ENCODE data around the gene KLHDC9.

KLHDC9 gene

DNA sequence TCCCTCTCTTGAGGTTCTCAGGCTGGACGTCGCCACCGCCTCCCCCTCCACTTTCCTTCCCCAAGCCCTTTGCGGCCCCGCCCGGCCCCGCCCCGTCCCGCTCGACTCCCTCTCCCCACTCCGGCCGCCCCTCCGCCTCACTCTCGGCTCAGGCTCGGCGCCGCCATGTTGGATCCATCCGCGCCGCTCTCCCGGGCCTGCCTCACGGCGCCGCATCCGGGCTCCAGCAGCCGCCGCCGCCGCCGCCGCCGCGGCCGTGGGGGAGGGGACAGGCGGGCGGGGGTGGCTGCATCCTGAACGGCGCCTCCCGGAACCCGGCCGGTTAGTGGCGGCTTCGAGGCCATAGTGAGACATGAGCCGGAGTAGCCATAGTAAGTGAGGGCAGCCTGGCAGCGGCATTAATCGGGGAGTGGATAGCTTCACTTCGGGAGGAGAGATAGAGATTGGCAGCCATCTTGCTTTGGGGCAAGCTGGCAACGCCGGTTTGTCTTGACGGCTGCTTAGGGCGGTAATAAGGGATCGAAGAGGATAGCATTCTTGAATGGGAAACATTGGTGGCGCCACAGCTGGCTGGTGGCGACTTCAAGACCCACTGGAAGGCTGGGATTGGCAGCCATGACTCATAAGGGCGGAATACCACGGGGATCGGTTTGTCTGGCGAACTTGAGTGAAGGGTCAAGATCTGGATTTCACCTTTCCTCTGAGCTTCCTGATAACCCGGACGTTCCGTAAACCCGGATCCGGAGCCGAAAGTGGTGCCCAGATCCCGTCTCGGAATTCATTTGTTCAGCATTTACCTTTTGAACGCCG, 34.5 kb downstream of the KLHDC9 start, which contains the start of gene DEDD:
DEDD (minus strand) TSS at position 258 of the 810 bp plus-strand sequence. CDS start 8,205 bp downstream, outside the sequence.
- peak; percentile 96 for DNase-seq (ENCODE audit: low read depth)

DNA sequence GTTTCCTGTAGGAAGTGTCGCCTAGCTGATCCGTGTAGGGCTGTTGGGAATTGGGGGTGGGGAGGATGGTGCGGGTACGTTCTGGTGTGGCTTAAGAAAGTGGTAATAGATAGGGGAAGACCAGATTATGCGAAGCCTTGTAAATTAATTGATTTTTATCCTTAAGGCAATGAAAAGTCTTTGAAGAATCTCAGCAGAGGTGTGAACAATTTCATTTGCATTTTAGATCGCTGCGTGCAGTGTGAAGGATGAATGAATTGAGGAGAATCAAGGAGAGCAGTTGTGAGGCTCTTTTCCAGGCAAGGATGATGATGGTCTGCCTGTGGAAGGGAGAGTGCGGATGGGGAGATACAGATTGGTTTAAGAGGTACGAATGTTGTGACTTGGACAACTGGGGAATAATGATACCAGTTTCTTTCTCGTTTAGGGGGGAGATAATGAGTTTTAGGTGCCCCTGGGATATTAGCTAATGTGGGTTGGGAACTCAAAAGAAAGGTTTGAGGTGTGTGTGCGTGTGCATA, 35.1 kb downstream of the KLHDC9 start:
- no peak for DNase-seq (ENCODE audit: low read depth)

GRCh38 chr1:161137881-161138280, 39.7 kb downstream of the KLHDC9 start:
- DNase-seq (ENCODE audit: low read depth), result no peak

GRCh38 chr1:161138431-161138830, 40.3 kb downstream of the KLHDC9 start:
- DNase-seq (ENCODE audit: low read depth), result no peak

DNA sequence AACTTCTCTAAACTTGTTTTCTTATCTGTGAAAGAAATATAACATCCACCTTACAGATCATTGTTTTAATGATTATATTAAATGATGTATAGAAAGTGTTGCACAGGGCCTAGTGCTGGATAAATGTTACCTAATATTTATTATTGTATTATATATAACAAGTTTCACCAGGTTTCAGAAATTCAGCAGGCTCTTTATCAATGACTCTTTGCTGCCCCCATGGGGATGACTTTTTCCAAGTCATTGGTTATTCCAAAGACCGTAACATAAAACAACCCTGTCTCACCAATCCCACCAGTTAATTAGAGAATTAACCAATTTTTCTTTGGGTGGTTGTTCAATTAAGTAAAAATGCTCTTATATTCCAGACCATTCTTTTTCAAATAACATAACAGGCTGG, 41.6 kb downstream of the KLHDC9 start:
- peak; percentile 27 for DNase-seq (ENCODE audit: low read depth)

- no peak for DNase-seq (ENCODE audit: low read depth)
Measured at GRCh38 chr1:161140755-161141400, 42.7 kb downstream of the KLHDC9 start.

DNA sequence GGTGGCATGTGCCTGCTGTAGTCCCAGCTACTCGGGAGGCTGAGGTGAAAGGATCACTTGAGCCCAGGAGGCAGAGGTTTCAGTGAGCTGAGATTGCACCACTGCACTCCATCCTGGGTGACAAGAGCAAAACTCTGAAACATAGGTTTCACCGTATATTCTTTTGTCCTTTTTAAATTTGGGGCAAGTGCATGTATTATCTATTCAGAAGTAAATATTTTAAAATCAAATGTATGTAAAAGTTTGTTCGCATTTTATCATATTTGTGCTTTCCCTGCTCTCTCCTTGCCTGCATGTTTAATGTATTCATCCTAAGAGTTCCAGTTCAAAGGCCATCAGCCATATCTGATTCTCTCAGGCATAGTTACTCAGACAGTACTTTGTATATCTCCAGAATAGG, 47.7 kb downstream of the KLHDC9 start:
- no peak for DNase-seq (ENCODE audit: low read depth)

All from stromal cell of bone marrow (primary cell).